ENCODE measurements around the gene ZDHHC8. TPM values are rescaled to one million over a fixed set of nuclear protein-coding genes. Genes with fewer than 3 reads are reported as not detected.
A peak's percentile ranks its signal among the peaks of the same experiment; 100 is the strongest.

ZDHHC8 gene
- 39.2 TPM for total RNA-seq
- long read RNA-seq, full-length matches to known transcripts: 6 of 91 reads
- long read RNA-seq, partial matches to known transcripts: 79 of 91 reads
- long read RNA-seq, other reads (novel, unspliced or antisense): 6 of 91 reads

GRCh38 chr22:20131597-20131858 is at the start of gene ZDHHC8:
Gene ZDHHC8 (plus strand): TSS chr22:20131804. CDS start chr22:20131948, 144 bp downstream.
- ATAC-seq (ENCODE audit: poor library complexity) (peak; percentile 52), DNase-seq (peak; percentile 65)
- intact Hi-C loops (cut with DNase I): no loop called here

GRCh38 chr22:20083157-20083890 is 48.3 kb upstream of the ZDHHC8 start:
- ATAC-seq (ENCODE audit: poor library complexity): no peak
- intact Hi-C loops (cut with DNase I): no loop called here
- peak; percentile 13 for DNase-seq

GRCh38 chr22:20083891-20084546 is 47.6 kb upstream of the ZDHHC8 start:
- intact Hi-C loops (cut with DNase I): no loop called here
- DNase-seq (peak; percentile 20), ATAC-seq (ENCODE audit: poor library complexity) (no peak)

GRCh38 chr22:20084547-20085413 is 46.8 kb upstream of the ZDHHC8 start:
- ATAC-seq (ENCODE audit: poor library complexity) (no peak), DNase-seq (peak; percentile 37)
- intact Hi-C loops (cut with DNase I): no loop called here

- intact Hi-C loops (cut with DNase I): no loop called here
- peak; percentile 10 for DNase-seq
- ATAC-seq (ENCODE audit: poor library complexity): no peak
Observed at GRCh38 chr22:20085651-20086050, 46.0 kb upstream of the ZDHHC8 start.

GRCh38 chr22:20086101-20086599 is 45.5 kb upstream of the ZDHHC8 start:
- intact Hi-C loops (cut with DNase I): no loop called here
- no peak for ATAC-seq (ENCODE audit: poor library complexity)
- peak; percentile 26 for DNase-seq

GRCh38 chr22:20086763-20087162 is 44.8 kb upstream of the ZDHHC8 start:
- no peak for ATAC-seq (ENCODE audit: poor library complexity)
- intact Hi-C loops (cut with DNase I): no loop called here
- DNase-seq: no peak

GRCh38 chr22:20087319-20088262 is 44.0 kb upstream of the ZDHHC8 start:
- ATAC-seq (ENCODE audit: poor library complexity): no peak
- intact Hi-C loops (cut with DNase I): no loop called here
- peak; percentile 24 for DNase-seq

- intact Hi-C loops (cut with DNase I): no loop called here
- no peak for ATAC-seq (ENCODE audit: poor library complexity)
- DNase-seq: peak; percentile 10
Observed at GRCh38 chr22:20088263-20088648, 43.3 kb upstream of the ZDHHC8 start.

- DNase-seq (peak; percentile 16), ATAC-seq (ENCODE audit: poor library complexity) (no peak)
- intact Hi-C loops (cut with DNase I): no loop called here
Observed at GRCh38 chr22:20089226-20089976, 42.2 kb upstream of the ZDHHC8 start.

- ATAC-seq (ENCODE audit: poor library complexity) (no peak), DNase-seq (peak; percentile 9)
- intact Hi-C loops (cut with DNase I): no loop called here
Observed at GRCh38 chr22:20089977-20090729, 41.5 kb upstream of the ZDHHC8 start.

- intact Hi-C loops (cut with DNase I): no loop called here
- peak; percentile 15 for DNase-seq
Observed at GRCh38 chr22:20090730-20091240, 40.8 kb upstream of the ZDHHC8 start.

GRCh38 chr22:20091690-20092476 is 39.7 kb upstream of the ZDHHC8 start:
- DNase-seq: peak; percentile 27
- intact Hi-C loops (cut with DNase I): no loop called here
- no peak for ATAC-seq (ENCODE audit: poor library complexity)

More at GRCh38 chr22:20090730-20091240, 40.8 kb upstream of the ZDHHC8 start:
- no peak for ATAC-seq (ENCODE audit: poor library complexity)

- intact Hi-C loops (cut with DNase I): no loop called here
- peak; percentile 1 for DNase-seq
Observed at GRCh38 chr22:20092477-20092854, 39.1 kb upstream of the ZDHHC8 start.

GRCh38 chr22:20093418-20094196 is 38.0 kb upstream of the ZDHHC8 start:
- intact Hi-C loops (cut with DNase I): no loop called here
- DNase-seq (peak; percentile 83), ATAC-seq (ENCODE audit: poor library complexity) (peak; percentile 97)

More at GRCh38 chr22:20092477-20092854, 39.1 kb upstream of the ZDHHC8 start:
- ATAC-seq (ENCODE audit: poor library complexity): no peak

Data from Right ventricle myocardium superior (tissue), 1 donor.